Measurements from ENCODE around the gene DNAH9. TPM values are rescaled to one million over a fixed set of nuclear protein-coding genes. Genes with fewer than 3 reads are reported as not detected.

The DNAH9 gene
- total RNA-seq, 4 donors from 2014 or later, result 0.41 to 1.9 (median 0.79) TPM; not detected in 1

DNA sequence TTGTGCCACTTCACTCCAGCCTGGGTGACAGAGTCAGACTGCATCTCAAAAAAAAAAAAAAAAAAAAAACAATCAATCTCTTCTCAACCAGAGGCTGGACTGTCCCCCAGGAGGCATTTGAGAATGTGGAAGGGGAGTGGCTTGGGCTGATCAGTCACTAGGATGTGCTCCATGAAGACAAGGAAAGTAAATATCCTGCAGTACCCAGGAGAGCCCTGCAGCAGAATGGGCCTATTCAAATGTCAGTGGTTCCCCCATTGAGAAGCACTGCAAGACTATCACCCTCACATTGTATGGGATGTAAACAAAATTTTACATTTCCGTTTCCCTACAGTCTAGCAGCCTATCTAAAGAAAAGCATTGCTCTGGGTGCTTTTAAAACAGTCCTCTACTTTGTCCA lies 70.3 kb downstream of the DNAH9 start:
- Histone ChIP-seq H3K36me3 (no peaks in the 10 kb centered on the region), H3K4me3 (no peak overlapping the region), H3K27ac (no peak overlapping the region), H3K27me3 (no peaks in the 10 kb centered on the region), H3K4me1 (no peaks in the 10 kb centered on the region), H3K9me3 (no peaks in the 10 kb centered on the region)
- TF ChIP-seq POLR2AphosphoS5 (IDR thresholded peaks at IDR 0.05), result no peak
- TF ChIP-seq POLR2A (IDR thresholded peaks at IDR 0.05), result no peak
- TF ChIP-seq, protein P1, sequence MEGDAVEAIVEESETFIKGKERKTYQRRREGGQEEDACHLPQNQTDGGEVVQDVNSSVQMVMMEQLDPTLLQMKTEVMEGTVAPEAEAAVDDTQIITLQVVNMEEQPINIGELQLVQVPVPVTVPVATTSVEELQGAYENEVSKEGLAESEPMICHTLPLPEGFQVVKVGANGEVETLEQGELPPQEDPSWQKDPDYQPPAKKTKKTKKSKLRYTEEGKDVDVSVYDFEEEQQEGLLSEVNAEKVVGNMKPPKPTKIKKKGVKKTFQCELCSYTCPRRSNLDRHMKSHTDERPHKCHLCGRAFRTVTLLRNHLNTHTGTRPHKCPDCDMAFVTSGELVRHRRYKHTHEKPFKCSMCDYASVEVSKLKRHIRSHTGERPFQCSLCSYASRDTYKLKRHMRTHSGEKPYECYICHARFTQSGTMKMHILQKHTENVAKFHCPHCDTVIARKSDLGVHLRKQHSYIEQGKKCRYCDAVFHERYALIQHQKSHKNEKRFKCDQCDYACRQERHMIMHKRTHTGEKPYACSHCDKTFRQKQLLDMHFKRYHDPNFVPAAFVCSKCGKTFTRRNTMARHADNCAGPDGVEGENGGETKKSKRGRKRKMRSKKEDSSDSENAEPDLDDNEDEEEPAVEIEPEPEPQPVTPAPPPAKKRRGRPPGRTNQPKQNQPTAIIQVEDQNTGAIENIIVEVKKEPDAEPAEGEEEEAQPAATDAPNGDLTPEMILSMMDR (IDR thresholded peaks at IDR 0.05), result no peak
- TF ChIP-seq EP300 (IDR thresholded peaks at IDR 0.05; ENCODE audit: low read depth), result no peak
- no peak for DNase-seq
- 33 to 71% methylated on average over 1 of the region's 1 CpG for WGBS, 2 donors (ENCODE audit: low coverage in 1 of 2)
- intact Hi-C loops (cut with DNase I; ENCODE audit: low total_unique reads), result no loop called here
- in situ Hi-C loops (cut with MboI; ENCODE audit: low pct_ligation_motif_present in 1 of 4, low pct_unique_long_range_greater_than_20kb in 1 of 4, low sequenced_read_pairs in 3 of 4), result no loop called here

DNA sequence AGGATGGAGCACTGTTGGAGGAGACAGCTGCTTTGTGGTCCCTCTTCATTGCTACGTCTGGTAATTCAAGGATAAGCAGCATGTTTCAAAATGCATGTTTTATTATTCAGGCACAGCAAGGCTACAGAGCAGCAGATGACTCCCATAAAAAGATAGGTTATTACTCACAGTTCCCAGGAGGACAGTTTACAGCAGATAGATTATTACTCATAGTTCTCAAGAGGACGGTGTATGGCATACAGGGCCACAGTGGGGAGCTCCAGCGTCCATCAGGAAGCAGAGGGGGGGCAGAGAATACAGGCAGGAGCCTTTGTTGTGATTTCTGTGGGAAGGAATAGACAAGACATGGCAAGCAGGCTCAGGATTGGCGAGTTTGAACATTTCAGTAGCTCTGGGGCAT lies 72.9 kb downstream of the DNAH9 start:
- no peak for TF ChIP-seq POLR2AphosphoS5 (IDR thresholded peaks at IDR 0.05)
- no peaks in the 10 kb centered on the region for H3K4me1 ChIP-seq
- no peak overlapping the region for H3K27ac ChIP-seq
- H3K27me3 ChIP-seq, result no peaks in the 10 kb centered on the region
- no peaks in the 10 kb centered on the region for H3K36me3 ChIP-seq
- WGBS, 2 donors (ENCODE audit: low coverage in 1 of 2), result 38 to 72% methylated on average over 3 to 4 of the region's 4 CpGs
- no peaks in the 10 kb centered on the region for H3K9me3 ChIP-seq
- in situ Hi-C loops (cut with MboI; ENCODE audit: low pct_ligation_motif_present in 1 of 4, low pct_unique_long_range_greater_than_20kb in 1 of 4, low sequenced_read_pairs in 3 of 4), result no loop called here
- intact Hi-C loops (cut with DNase I; ENCODE audit: low total_unique reads), result loop anchor here (1.0 kb wide), 1 partner anchor 44 kb away; no protein-coding TSS in a partner anchor
- DNase-seq, result no peak
- no peak overlapping the region for H3K4me3 ChIP-seq

DNA sequence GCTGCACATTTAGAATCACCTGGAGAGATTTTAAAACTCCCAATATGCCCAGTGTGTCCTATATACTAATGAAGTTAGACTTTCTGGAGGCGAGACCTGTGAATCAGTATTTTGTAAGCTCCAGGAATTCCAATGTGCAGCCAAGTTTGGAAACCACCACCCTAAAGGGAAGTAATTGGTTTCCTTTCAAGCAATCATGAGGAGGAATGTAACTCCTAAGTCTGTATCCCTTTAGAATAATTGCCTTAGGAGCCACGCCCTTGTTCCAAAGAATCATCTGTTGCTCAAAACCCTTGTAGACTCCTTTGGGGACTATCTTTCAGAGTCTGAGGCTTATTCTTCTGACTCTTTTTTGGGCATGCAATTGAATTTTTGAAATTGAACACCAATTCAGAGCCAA lies 84.4 kb downstream of the DNAH9 start:
- Histone ChIP-seq H3K27me3 (no peaks in the 10 kb centered on the region), H3K4me1 (no peaks in the 10 kb centered on the region), H3K4me3 (no peak overlapping the region), H3K36me3 (no peaks in the 10 kb centered on the region), H3K27ac (no peak overlapping the region), H3K9me3 (no peaks in the 10 kb centered on the region)
- in situ Hi-C loops (cut with MboI; ENCODE audit: low pct_ligation_motif_present in 1 of 4, low pct_unique_long_range_greater_than_20kb in 1 of 4, low sequenced_read_pairs in 3 of 4), result no loop called here
- TF ChIP-seq, protein P1 (IDR thresholded peaks at IDR 0.05), result no peak
- no peak for TF ChIP-seq EP300 (IDR thresholded peaks at IDR 0.05; ENCODE audit: low read depth)
- TF ChIP-seq POLR2AphosphoS5 (IDR thresholded peaks at IDR 0.05), result no peak
- TF ChIP-seq POLR2A (IDR thresholded peaks at IDR 0.05), result no peak
- WGBS, 2 donors (ENCODE audit: low coverage in 1 of 2), result 72 to 100% methylated on average over 1 to 2 of the region's 2 CpGs
- DNase-seq, result no peak
- intact Hi-C loops (cut with DNase I; ENCODE audit: low total_unique reads), result no loop called here

DNA sequence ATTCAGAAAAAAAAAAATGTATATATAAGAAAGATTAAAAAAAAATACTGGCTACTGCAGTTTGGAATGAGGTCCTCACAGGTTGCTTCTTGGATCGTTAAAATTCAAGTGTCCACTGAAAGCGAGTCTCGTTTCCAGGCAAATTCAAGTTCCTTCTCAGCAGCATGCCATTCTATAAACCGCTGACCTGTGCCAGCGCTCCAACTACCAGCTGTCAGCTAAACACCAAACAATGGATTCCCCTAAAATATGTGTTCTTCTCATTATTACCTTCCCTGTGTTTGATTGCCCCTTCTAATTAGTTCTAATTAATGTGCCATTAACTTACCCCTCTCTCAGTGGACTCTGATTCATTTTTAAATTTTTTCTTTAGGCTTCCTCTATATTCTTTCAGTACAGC lies 92.4 kb downstream of the DNAH9 start:
- in situ Hi-C loops (cut with MboI; ENCODE audit: low pct_ligation_motif_present in 1 of 4, low pct_unique_long_range_greater_than_20kb in 1 of 4, low sequenced_read_pairs in 3 of 4), result no loop called here
- intact Hi-C loops (cut with DNase I; ENCODE audit: low total_unique reads), result no loop called here

DNA sequence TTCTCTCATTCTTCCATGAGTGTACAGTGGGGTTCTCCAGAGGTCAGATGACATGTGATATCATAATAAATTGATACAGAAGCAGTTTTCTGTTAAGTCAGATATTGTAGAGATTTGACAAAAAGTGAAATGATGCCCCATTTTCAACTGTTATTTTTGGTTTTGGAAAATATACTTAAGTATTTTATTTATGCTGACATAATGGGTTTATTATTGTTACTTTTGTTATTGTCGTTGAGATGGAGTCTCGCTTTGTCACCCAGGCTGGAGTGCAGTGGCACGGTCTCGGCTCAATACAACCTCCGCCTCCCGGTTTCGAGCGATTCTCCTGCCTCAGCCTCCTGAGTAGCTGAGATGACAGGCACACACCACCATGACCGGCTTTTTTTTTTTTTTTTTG lies 94.4 kb downstream of the DNAH9 start:
- TF ChIP-seq EP300 (IDR thresholded peaks at IDR 0.05; ENCODE audit: low read depth) (no peak), POLR2A (IDR thresholded peaks at IDR 0.05) (no peak), POLR2AphosphoS5 (IDR thresholded peaks at IDR 0.05) (no peak)
- TF ChIP-seq, protein P1 (IDR thresholded peaks at IDR 0.05), result no peak
- 88 to 94% methylated on average over 9 of the region's 9 CpGs for WGBS, 2 donors (ENCODE audit: low coverage in 1 of 2)
- in situ Hi-C loops (cut with MboI; ENCODE audit: low pct_ligation_motif_present in 1 of 4, low pct_unique_long_range_greater_than_20kb in 1 of 4, low sequenced_read_pairs in 3 of 4), result no loop called here

More for the DNA sequence above, 92.4 kb downstream of the DNAH9 start:
- 62 to 63% methylated on average over 4 to 5 of the region's 5 CpGs for WGBS, 2 donors (ENCODE audit: low coverage in 1 of 2)
- H3K27ac ChIP-seq, result no peak overlapping the region
- H3K9me3 ChIP-seq, result no peaks in the 10 kb centered on the region
- H3K4me3 ChIP-seq, result no peak overlapping the region
- TF ChIP-seq EP300 (IDR thresholded peaks at IDR 0.05; ENCODE audit: low read depth), result no peak
- no peaks in the 10 kb centered on the region for H3K27me3 ChIP-seq
- no peaks in the 10 kb centered on the region for H3K36me3 ChIP-seq
- no peaks in the 10 kb centered on the region for H3K4me1 ChIP-seq
- DNase-seq, result no peak

More for the DNA sequence above, 94.4 kb downstream of the DNAH9 start:
- intact Hi-C loops (cut with DNase I; ENCODE audit: low total_unique reads), result no loop called here
- H3K36me3 ChIP-seq, result no peaks in the 10 kb centered on the region
- no peaks in the 10 kb centered on the region for H3K4me1 ChIP-seq
- H3K4me3 ChIP-seq, result no peak overlapping the region
- DNase-seq, result no peak
- H3K27me3 ChIP-seq, result no peaks in the 10 kb centered on the region
- no peak overlapping the region for H3K27ac ChIP-seq
- no peaks in the 10 kb centered on the region for H3K9me3 ChIP-seq
